CD8-positive, alpha-beta memory T cell (primary cell): Measurements from ENCODE around the gene EXOC2. TPM values are rescaled to one million over a fixed set of nuclear protein-coding genes. Genes with fewer than 3 reads are reported as not detected.
"Not testable (repeated sequence)": the region's sequence is repeated elsewhere in the genome, so short reads cannot be mapped to it uniquely, and the experiment has no call there.

Experiments used
- CTCF ChIA-PET: fragments of 350-600 bp; sonication (Branson Sonifier 250); formaldehyde crosslinking; loops from one replicate; lab custom pipeline; 2021; ENCODE audit warnings: antibody characterized with exemption; lab: Charles Lee
- POLR2A ChIA-PET: fragments of 350-600 bp; sonication (Branson Sonifier 250); formaldehyde crosslinking; loops from one replicate; lab custom pipeline; 2021; ENCODE audit warnings: antibody characterized with exemption; lab: Charles Lee
- DNase-seq, 5 donors: peaks; one replicate each; pipeline versions ENCODE4 v3.0.0 to v3.0.0-alpha.2; 2020 to 2022; ENCODE audit warnings: mixed read lengths in 1 of 5
- H3K27ac ChIP-seq: one replicate; pipeline ENCODE4 v1.7.0; 2013; ENCODE audit warnings: low read depth, mild to moderate bottlenecking, low read length, moderate library complexity
- H3K27me3 ChIP-seq: 2 replicates; pipeline ENCODE4 v1.7.0; 2013; ENCODE audit warnings: low read length, mild to moderate bottlenecking; ENCODE audit not compliant: insufficient read depth, poor library complexity, severe bottlenecking
- H3K36me3 ChIP-seq: 2 replicates; pipeline ENCODE4 v1.7.0; 2013; ENCODE audit warnings: mild to moderate bottlenecking, low read length, moderate library complexity; ENCODE audit not compliant: insufficient read depth
- H3K4me1 ChIP-seq: 2 replicates; pipeline ENCODE4 v1.7.0; 2013; ENCODE audit warnings: mild to moderate bottlenecking, low read length, moderate library complexity; ENCODE audit not compliant: insufficient read depth
- H3K4me3 ChIP-seq: 2 replicates; pipeline ENCODE4 v1.7.0; 2013; ENCODE audit warnings: mild to moderate bottlenecking, low read length
- H3K9me3 ChIP-seq: 2 replicates; pipeline ENCODE4 v1.7.0; 2013; ENCODE audit warnings: mild to moderate bottlenecking, low read length
- H3K27ac Mint-ChIP-seq, 8 donors: one replicate each; pipeline ENCODE4 v1.8.0; 2020 to 2021; ENCODE audit warnings: mixed read lengths in 8 of 8, mild to moderate bottlenecking in 6 of 8, inconsistent platforms in 3 of 8, moderate library complexity in 3 of 8
- H3K27me3 Mint-ChIP-seq, 2 donors: one replicate each; pipeline ENCODE4 v1.8.0; 2020 to 2021; ENCODE audit warnings: mixed read lengths in 2 of 2, mild to moderate bottlenecking in 1 of 2, moderate library complexity in 1 of 2
- H3K36me3 Mint-ChIP-seq, 3 donors: one replicate each; pipeline ENCODE4 v1.8.0; 2020 to 2021; ENCODE audit warnings: mixed read lengths in 3 of 3, inconsistent platforms in 1 of 3, mild to moderate bottlenecking in 1 of 3
- H3K4me1 Mint-ChIP-seq, 3 donors: one replicate each; pipeline ENCODE4 v1.8.0; 2020 to 2021; ENCODE audit warnings: mixed read lengths in 3 of 3, inconsistent platforms in 1 of 3, mild to moderate bottlenecking in 1 of 3
- H3K4me3 Mint-ChIP-seq, 7 donors: one replicate each; pipeline ENCODE4 v1.8.0; 2020 to 2021; ENCODE audit warnings: mixed read lengths in 7 of 7, mild to moderate bottlenecking in 6 of 7, moderate library complexity in 4 of 7, inconsistent platforms in 2 of 7
- H3K9me3 Mint-ChIP-seq, 5 donors: one replicate each; pipeline ENCODE4 v1.8.0; 2020 to 2022; ENCODE audit warnings: mixed read lengths in 5 of 5, mild to moderate bottlenecking in 3 of 5, moderate library complexity in 2 of 5, inconsistent platforms in 1 of 5
- polyA plus RNA-seq: library from polyadenylated mRNA; unstranded; fragments of 300-500 nt; fragmentation: Illumina TruSeq; gene quantifications from one replicate; pipeline ENCODE4 v1.2.3, GENCODE V29; 2021
- total RNA-seq, 2 experiments: library from RNA; stranded (reverse); gene quantifications; one replicate each; pipeline ENCODE4 v1.2.3, GENCODE V29; 2021

EXOC2 gene
- total and polyA plus RNA-seq, 3 experiments from 2014 or later = 41.5 to 44.6 (median 43.1) TPM

DNA sequence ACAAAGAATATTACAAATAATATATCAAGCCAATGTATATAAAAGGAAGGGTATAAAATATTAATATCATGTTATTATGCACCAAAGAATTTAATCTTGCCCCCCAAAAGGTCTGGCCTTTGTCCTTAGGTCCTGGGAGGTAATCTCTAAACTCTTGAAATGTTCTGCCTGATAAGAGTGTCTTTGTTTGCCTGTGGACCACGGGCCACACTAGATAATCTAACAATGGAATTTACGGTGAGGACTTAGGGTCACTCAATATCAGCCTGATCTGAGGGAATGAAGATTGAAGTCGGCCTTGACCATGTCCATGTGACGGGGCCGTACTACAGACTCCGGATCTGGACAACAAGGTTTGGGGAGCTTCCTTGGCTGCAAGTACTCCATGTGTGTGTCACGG, 79.0 kb downstream of the EXOC2 start:
- peaks cover 0 to 78% (median 22%) of the 10 kb centered on the region in 3 donors for H3K36me3 Mint-ChIP-seq
- H3K9me3 Mint-ChIP-seq = no peaks in the 10 kb centered on the region
- no peaks in the 10 kb centered on the region for H3K27me3 ChIP-seq
- no peak overlapping the region for H3K4me3 ChIP-seq
- H3K27me3 Mint-ChIP-seq = no peaks in the 10 kb centered on the region
- no peak overlapping the region for H3K27ac Mint-ChIP-seq
- H3K4me1 Mint-ChIP-seq = no peaks in the 10 kb centered on the region
- no peaks in the 10 kb centered on the region for H3K4me1 ChIP-seq
- DNase-seq = no peak
- H3K4me3 Mint-ChIP-seq = no peak overlapping the region
- ChIA-PET CTCF (no interaction called here), POLR2A (no interaction called here)
- no peak overlapping the region for H3K27ac ChIP-seq
- H3K9me3 ChIP-seq = no peaks in the 10 kb centered on the region
- H3K36me3 ChIP-seq = peaks cover 7% of the 10 kb centered on the region

DNA sequence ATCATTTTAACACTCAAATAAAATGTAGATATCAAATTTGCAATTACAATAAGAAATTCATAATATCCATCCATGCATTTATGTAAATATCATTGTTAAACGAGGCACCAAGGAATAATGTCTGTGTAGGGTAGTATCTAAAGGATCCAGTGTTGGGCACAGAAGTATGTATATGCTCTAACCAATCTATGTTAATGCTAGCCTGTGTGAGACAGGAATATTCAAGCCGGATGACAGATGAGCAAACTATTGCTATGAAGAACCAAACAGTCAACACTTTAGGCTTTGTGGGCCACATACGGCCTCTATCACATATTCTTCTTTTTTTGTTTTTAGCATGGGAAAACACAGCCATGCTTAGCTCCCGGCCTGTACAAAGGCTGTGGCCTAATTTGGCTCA, 81.0 kb downstream of the EXOC2 start:
- Histone ChIP-seq H3K4me1 (no peaks in the 10 kb centered on the region), H3K27ac (no peak overlapping the region), H3K4me3 (no peak overlapping the region), H3K9me3 (no peaks in the 10 kb centered on the region), H3K27me3 (no peaks in the 10 kb centered on the region), H3K36me3 (peaks cover 10% of the 10 kb centered on the region)
- CTCF ChIA-PET = no interaction called here
- Mint-ChIP-seq H3K4me1 (peaks cover 0 to 2% (median 0%) of the 10 kb centered on the region in 3 donors), H3K9me3 (no peaks in the 10 kb centered on the region), H3K27ac (peak overlapping the region in 1 of 8 donors; percentile 7), H3K4me3 (no peak overlapping the region), H3K27me3 (no peaks in the 10 kb centered on the region), H3K36me3 (peaks cover 4 to 77% (median 25%) of the 10 kb centered on the region in 3 donors)
- POLR2A ChIA-PET = no interaction called here
- no peak for DNase-seq

DNA sequence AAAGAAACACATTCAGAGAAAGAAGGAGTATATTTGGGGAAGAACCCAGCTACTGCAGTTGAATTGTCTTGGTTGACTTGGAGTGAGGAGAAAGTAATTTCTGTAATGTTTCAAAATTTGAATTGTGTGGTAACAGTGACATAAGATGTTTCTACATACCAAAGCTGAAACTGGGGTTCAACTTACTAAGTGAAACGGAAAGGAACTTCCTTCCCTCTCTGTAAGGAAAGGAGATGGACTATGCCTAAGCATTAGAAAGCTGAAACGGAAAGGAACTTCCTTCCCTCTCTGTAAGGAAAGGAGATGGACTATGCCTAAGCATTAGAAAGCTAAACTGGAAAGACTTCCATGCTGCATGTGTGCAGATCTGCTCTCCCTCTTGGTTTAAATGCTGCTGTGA, 82.1 kb downstream of the EXOC2 start:
- CTCF ChIA-PET = no interaction called here
- H3K36me3 ChIP-seq = peaks cover 16% of the 10 kb centered on the region
- no peak overlapping the region for H3K27ac ChIP-seq
- H3K9me3 Mint-ChIP-seq = no peaks in the 10 kb centered on the region
- no peaks in the 10 kb centered on the region for H3K27me3 Mint-ChIP-seq
- peak overlapping the region in 2 of 8 donors; percentile 32 to 33 for H3K27ac Mint-ChIP-seq
- H3K4me3 Mint-ChIP-seq = no peak overlapping the region
- peaks cover 0 to 2% (median 0%) of the 10 kb centered on the region in 3 donors for H3K4me1 Mint-ChIP-seq
- H3K4me1 ChIP-seq = no peaks in the 10 kb centered on the region
- peaks cover 13 to 83% (median 31%) of the 10 kb centered on the region in 3 donors for H3K36me3 Mint-ChIP-seq
- no peak for DNase-seq
- H3K4me3 ChIP-seq = no peak overlapping the region
- no peaks in the 10 kb centered on the region for H3K9me3 ChIP-seq
- POLR2A ChIA-PET = no interaction called here
- H3K27me3 ChIP-seq = no peaks in the 10 kb centered on the region

DNA sequence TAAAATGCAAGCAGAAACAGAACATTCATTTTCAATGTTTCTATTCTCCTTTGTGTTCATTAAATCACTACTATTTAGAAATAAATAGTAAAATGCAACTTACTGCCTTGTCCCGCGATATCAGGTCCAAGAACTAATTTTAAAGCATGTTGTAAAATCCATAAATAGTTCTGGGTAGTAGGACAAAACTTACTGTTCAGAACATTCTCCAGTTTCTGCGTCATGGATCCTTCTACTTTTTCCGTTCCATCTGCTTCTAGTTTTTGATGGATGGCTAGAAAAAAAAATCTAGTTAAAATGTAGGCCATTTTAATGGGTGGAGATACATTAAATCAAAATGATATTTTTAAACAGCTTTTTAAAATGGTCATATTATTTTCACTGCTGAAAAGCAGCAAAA, 83.0 kb downstream of the EXOC2 start:
- Histone ChIP-seq H3K4me1 (no peaks in the 10 kb centered on the region), H3K27me3 (no peaks in the 10 kb centered on the region), H3K4me3 (no peak overlapping the region), H3K36me3 (peaks cover 16% of the 10 kb centered on the region), H3K9me3 (no peaks in the 10 kb centered on the region), H3K27ac (no peak overlapping the region)
- CTCF ChIA-PET = no interaction called here
- no peak overlapping the region for H3K4me3 Mint-ChIP-seq
- peaks cover 15 to 80% (median 33%) of the 10 kb centered on the region in 3 donors for H3K36me3 Mint-ChIP-seq
- H3K4me1 Mint-ChIP-seq = peaks cover 0 to 2% (median 0%) of the 10 kb centered on the region in 3 donors
- no peak for DNase-seq
- no peaks in the 10 kb centered on the region for H3K27me3 Mint-ChIP-seq
- POLR2A ChIA-PET = no interaction called here
- H3K27ac Mint-ChIP-seq = no peak overlapping the region
- H3K9me3 Mint-ChIP-seq = no peaks in the 10 kb centered on the region

DNA sequence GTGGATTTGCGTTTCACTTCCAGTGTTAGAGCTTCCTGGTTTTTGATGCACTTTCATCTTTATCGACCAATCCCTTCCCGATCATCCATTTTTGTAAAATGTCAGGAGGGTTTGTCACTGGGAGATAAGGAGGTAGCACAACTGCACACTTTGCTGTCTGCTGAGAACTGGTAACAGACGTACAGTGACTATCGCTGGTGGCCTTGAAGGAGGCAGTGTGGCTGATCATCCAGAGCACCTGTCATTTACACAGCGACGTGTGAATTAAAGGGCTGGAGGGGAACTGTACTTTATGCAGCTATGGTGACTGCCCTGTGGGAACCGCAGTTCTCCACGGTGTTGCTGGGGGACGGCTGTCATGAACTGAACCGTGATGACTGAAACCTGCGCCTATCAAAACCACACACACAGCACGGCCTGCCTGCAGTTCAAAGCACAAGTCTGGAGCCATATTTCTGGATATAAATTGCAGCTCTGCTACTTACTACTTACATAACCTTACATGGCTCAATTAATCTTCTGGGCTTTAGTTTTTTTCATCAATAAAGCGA, 86.0 kb downstream of the EXOC2 start:
- no peaks in the 10 kb centered on the region for H3K4me1 ChIP-seq
- H3K36me3 ChIP-seq = peaks cover 9% of the 10 kb centered on the region
- peaks cover 0 to 2% (median 0%) of the 10 kb centered on the region in 3 donors for H3K4me1 Mint-ChIP-seq
- H3K27me3 ChIP-seq = no peaks in the 10 kb centered on the region
- DNase-seq = no peak
- H3K27ac ChIP-seq = no peak overlapping the region
- ChIA-PET POLR2A (no interaction called here), CTCF (interaction anchor here (1.2 kb wide), 1 partner anchor 115 kb away, joined by 3 read pairs; no protein-coding TSS in a partner anchor)
- H3K27me3 Mint-ChIP-seq = no peaks in the 10 kb centered on the region
- no peak overlapping the region for H3K4me3 Mint-ChIP-seq
- no peaks in the 10 kb centered on the region for H3K9me3 ChIP-seq
- H3K9me3 Mint-ChIP-seq = no peaks in the 10 kb centered on the region
- H3K27ac Mint-ChIP-seq = peak overlapping the region in 1 of 8 donors; percentile 22
- H3K36me3 Mint-ChIP-seq = peaks cover 19 to 76% (median 36%) of the 10 kb centered on the region in 3 donors
- no peak overlapping the region for H3K4me3 ChIP-seq

DNA sequence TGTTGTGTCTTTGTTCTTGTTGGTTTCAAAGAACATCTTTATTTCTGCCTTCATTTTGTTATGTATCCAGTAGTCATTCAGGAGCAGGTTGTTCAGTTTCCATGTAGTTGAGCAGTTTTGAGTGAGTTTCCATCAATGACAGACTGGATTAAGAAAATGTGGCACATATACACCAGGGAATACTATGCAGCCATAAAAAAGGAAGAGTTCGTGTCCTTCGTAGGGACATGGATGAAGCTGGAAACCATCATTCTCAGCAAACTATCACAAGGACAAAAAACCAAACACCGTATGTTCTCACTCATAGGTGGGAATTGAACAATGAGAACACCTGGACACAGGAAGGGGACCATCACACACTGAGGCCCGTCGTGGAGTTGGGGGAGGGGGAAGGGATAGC, 87.0 kb downstream of the EXOC2 start:
- peaks cover 19 to 69% (median 36%) of the 10 kb centered on the region in 3 donors for H3K36me3 Mint-ChIP-seq

DNA sequence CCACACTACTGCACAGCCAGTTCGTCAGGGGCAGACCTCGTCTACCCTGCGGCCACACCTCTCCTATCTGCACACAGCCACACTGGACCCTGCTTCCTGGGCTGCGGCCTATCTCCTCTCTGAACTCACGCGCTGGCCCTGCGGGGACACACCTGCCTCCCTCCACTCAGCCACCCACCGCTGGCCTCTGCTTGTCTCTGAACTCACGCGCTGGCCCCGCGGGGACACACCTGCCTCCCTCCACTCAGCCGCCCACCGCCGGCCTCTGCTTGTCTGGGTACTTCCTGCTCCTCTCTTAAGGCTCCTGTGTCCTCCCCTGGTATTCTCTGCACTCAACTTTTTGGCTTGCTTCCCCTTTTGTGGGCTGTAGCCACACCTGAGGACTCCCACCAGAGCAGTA, 88.4 kb downstream of the EXOC2 start:
- Histone ChIP-seq H3K27me3 (no peaks in the 10 kb centered on the region), H3K27ac (no peak overlapping the region), H3K4me1 (no peaks in the 10 kb centered on the region), H3K4me3 (no peak overlapping the region), H3K9me3 (no peaks in the 10 kb centered on the region), H3K36me3 (peaks cover 9% of the 10 kb centered on the region)
- ChIA-PET POLR2A (no interaction called here), CTCF (no interaction called here)
- no peak for DNase-seq
- Mint-ChIP-seq H3K9me3 (no peaks in the 10 kb centered on the region), H3K27me3 (no peaks in the 10 kb centered on the region), H3K4me1 (peaks cover 0 to 2% (median 0%) of the 10 kb centered on the region in 3 donors), H3K27ac (peak overlapping the region in 2 of 8 donors; percentile 6 to 29), H3K36me3 (peaks cover 19 to 59% (median 32%) of the 10 kb centered on the region in 3 donors), H3K4me3 (no peak overlapping the region)

More for the DNA sequence above, 87.0 kb downstream of the EXOC2 start:
- H3K27ac ChIP-seq, H3K27me3 ChIP-seq, POLR2A ChIA-PET, H3K9me3 Mint-ChIP-seq, H3K4me1 Mint-ChIP-seq, H3K36me3 ChIP-seq, CTCF ChIA-PET, H3K4me1 ChIP-seq, H3K9me3 ChIP-seq, H3K4me3 Mint-ChIP-seq, H3K4me3 ChIP-seq, DNase-seq, H3K27me3 Mint-ChIP-seq: not testable (repeated sequence)
- peak overlapping the region in 1 of 8 donors; percentile 19 for H3K27ac Mint-ChIP-seq

DNA sequence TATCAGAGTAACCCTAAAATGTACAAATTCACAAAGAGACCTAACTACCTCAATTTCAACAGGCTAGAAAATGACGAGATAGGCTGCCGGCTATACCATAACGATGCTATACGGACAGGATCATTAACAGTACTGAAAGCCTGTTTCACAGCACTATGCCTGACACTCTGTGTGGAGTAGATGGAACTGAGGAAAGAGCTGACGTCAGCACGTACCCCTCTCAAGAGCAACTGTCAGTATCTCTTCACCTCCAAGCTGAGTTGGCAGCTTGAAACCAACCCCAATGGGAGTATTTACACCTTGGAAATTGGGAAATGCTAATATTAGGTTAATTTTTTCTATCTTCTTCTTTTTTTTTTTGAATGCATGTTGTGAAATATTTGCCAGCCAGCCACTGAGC, 89.7 kb downstream of the EXOC2 start:
- CTCF ChIA-PET = interaction anchor here (1.4 kb wide), 1 partner anchor 10 kb away, joined by 6 read pairs; no protein-coding TSS in a partner anchor
- no peak overlapping the region for H3K27ac ChIP-seq
- peaks cover 0 to 2% (median 0%) of the 10 kb centered on the region in 3 donors for H3K4me1 Mint-ChIP-seq
- no peak for DNase-seq
- H3K27ac Mint-ChIP-seq = no peak overlapping the region
- no peaks in the 10 kb centered on the region for H3K27me3 Mint-ChIP-seq
- H3K9me3 Mint-ChIP-seq = no peaks in the 10 kb centered on the region
- H3K4me1 ChIP-seq = no peaks in the 10 kb centered on the region
- no peak overlapping the region for H3K4me3 ChIP-seq
- peaks cover 9% of the 10 kb centered on the region for H3K36me3 ChIP-seq
- H3K4me3 Mint-ChIP-seq = no peak overlapping the region
- POLR2A ChIA-PET = no interaction called here
- H3K27me3 ChIP-seq = no peaks in the 10 kb centered on the region
- no peaks in the 10 kb centered on the region for H3K9me3 ChIP-seq
- peaks cover 19 to 58% (median 30%) of the 10 kb centered on the region in 3 donors for H3K36me3 Mint-ChIP-seq
